ENCODE results near the gene NFYC. TPM values are rescaled to one million over a fixed set of nuclear protein-coding genes. Genes with fewer than 3 reads are reported as not detected.

The NFYC gene
- total RNA-seq, 4 donors from 2014 or later: 31.8 to 63.3 (median 44.0) TPM

DNA sequence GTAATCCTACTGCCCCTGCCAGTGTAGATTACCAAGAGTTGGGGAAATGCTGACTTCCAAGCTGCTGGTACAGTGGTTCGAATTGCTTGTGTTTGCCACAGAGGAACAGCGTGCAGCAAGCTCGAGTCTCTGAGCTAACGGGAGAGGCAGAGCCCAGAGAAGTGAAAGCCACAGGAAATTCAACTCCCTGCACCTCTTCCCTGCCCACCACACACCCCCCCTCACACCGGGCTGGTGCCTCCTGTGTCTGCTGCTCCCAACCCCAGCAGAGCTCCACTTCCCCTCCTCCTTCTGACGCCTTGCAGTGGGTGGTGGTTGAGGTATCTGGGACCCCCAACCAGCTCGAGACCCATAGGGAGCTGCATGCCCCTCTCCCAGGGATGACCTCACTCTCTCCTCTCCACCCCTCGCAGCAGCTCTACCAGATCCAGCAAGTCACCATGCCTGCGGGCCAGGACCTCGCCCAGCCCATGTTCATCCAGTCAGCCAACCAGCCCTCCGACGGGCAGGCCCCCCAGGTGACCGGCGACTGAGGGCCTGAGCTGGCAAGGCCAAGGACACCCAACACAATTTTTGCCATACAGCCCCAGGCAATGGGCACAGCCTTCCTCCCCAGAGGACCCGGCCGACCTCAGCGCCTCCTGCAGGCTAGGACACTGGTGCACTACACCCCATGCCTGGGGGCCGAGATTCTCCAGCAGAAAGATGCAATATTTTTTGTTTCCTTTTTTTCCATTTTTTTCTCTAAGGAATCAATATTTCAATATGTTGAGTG lies 79.0 kb downstream of the NFYC start:
- H3K36me3 ChIP-seq: no peaks in the 10 kb centered on the region
- no peak overlapping the region for H3K27ac ChIP-seq

DNA sequence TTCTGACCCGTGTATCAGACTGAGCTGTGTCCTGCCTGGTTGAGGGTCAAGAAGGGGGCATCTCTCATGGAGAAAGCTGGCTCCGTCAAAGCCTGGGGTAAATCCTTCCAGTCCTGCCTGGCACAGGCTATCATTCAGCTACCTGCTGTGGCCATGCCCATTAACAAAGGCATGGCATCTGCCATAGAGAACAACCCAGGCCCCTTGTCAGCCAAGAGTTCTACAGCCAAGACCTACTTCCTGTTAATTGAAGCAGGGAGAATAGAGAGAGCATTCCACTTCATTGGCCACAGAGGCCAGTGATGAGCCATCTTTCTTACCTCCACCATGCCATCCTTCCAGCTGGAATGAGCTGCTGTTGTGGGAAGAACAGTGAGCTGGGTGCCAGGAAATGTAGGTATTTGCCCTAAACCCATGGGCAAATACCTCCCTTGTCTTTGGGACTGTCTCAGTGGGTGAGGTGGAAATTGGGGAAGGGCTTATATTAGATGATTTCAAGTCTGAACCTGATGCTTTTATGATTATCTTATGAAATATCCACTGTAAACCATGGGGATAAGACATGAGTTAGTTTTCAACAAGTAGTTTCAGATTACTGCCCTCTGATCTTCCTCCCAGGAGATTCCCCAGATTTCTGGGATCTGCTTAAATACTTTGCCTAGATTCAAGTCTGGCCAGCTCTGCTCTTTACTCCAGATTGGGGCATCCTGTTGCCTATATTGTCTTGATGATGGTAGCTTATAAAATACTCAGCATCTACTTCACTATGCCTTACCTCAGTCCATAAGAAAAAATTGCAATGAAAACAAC lies 80.8 kb downstream of the NFYC start:
- Histone ChIP-seq H3K27me3 (no peaks in the 10 kb centered on the region), H3K27ac (no peak overlapping the region), H3K4me1 (no peaks in the 10 kb centered on the region), H3K4me3 (no peak overlapping the region), H3K36me3 (no peaks in the 10 kb centered on the region), H3K9me3 (no peaks in the 10 kb centered on the region)
- no peak for TF ChIP-seq POLR2A (IDR thresholded peaks at IDR 0.05)
- TF ChIP-seq, protein P1, sequence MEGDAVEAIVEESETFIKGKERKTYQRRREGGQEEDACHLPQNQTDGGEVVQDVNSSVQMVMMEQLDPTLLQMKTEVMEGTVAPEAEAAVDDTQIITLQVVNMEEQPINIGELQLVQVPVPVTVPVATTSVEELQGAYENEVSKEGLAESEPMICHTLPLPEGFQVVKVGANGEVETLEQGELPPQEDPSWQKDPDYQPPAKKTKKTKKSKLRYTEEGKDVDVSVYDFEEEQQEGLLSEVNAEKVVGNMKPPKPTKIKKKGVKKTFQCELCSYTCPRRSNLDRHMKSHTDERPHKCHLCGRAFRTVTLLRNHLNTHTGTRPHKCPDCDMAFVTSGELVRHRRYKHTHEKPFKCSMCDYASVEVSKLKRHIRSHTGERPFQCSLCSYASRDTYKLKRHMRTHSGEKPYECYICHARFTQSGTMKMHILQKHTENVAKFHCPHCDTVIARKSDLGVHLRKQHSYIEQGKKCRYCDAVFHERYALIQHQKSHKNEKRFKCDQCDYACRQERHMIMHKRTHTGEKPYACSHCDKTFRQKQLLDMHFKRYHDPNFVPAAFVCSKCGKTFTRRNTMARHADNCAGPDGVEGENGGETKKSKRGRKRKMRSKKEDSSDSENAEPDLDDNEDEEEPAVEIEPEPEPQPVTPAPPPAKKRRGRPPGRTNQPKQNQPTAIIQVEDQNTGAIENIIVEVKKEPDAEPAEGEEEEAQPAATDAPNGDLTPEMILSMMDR (IDR thresholded peaks at IDR 0.05): no peak
- DNase-seq: no peak
- intact Hi-C loops (cut with DNase I; ENCODE audit: low total_unique reads): loop anchor here (10.0 kb wide), 1 partner anchor 72 kb away; no protein-coding TSS in a partner anchor

More for the DNA sequence above, 79.0 kb downstream of the NFYC start:
- TF ChIP-seq, protein P1 (IDR thresholded peaks at IDR 0.05): no peak
- TF ChIP-seq POLR2A (IDR thresholded peaks at IDR 0.05): no peak
- Histone ChIP-seq H3K4me1 (no peaks in the 10 kb centered on the region), H3K9me3 (no peaks in the 10 kb centered on the region), H3K27me3 (no peaks in the 10 kb centered on the region), H3K4me3 (no peak overlapping the region)
- DNase-seq: no peak
- intact Hi-C loops (cut with DNase I; ENCODE audit: low total_unique reads): loop anchor here (10.0 kb wide), 1 partner anchor 74 kb away; no protein-coding TSS in a partner anchor

DNA sequence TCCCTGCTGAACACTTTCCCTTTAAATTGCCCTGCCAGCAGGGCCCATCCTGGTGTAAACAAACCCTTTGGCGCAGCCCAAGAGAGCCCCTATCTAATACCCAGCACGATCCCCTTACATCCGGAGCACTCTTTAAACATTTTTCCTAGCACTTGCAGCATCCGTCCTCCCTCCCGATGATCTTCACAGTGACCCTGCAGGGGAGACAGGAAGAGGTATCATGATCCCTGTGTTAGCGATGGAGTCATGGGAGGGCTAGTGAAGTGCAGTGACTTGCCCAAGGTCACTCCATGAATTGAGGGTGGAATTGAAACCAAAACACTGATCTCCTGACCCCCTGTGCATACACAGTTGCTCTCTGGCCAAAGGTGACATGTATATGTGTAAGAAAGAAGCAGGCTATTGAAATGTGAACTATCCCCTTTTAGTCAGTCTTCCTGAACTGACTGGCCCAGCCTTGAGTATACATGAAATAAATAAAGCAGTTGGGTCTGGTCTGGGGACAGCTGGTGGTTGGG lies 82.3 kb downstream of the NFYC start:
- TF ChIP-seq, protein P1 (IDR thresholded peaks at IDR 0.05): no peak
- TF ChIP-seq POLR2A (IDR thresholded peaks at IDR 0.05): no peak

DNA sequence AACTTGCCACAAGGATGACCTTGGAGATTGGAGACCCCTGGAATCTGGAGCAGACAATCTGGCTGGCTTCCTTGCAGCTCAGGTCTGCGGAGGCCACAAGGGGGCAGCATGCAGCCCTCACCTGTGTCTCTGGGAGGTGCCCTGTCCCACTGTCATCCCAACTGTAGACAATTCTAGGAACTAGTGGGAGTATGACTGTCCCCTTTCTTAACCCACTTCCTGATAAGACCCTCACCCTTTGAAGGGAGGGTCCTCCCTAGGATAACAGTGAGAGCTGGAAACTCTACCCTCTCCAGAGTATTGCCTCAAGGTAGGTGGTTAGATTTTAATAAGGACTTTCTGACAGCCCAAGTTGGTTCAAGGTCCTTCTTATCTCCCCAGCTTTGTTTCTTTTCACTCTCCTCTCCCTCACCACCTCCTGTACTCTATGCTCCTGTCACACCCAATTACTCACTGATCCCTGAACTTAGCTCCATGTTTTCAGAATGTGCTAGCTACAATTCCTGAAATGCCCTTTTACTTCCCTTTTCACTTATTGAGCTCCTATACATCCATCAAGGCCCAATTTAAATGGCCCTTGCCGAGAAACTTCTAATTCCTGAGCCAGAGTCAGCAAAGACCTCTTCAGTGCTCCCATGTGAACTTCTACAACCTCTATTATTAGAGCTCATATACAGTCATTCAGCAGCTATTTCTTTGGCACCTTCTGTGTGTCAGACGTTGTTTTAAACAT lies 82.9 kb downstream of the NFYC start:
- no peaks in the 10 kb centered on the region for H3K9me3 ChIP-seq
- H3K4me1 ChIP-seq: no peaks in the 10 kb centered on the region
- H3K36me3 ChIP-seq: no peaks in the 10 kb centered on the region
- no peak for TF ChIP-seq POLR2A (IDR thresholded peaks at IDR 0.05)
- TF ChIP-seq, protein P1 (IDR thresholded peaks at IDR 0.05): peak; percentile 66 to 79 (median 76)
- intact Hi-C loops (cut with DNase I; ENCODE audit: low total_unique reads): loop anchor here (10.0 kb wide), 1 partner anchor 70 kb away; no protein-coding TSS in a partner anchor
- no peak overlapping the region for H3K4me3 ChIP-seq
- peak; percentile 46 to 64 for DNase-seq
- no peaks in the 10 kb centered on the region for H3K27me3 ChIP-seq
- H3K27ac ChIP-seq: no peak overlapping the region

More for the DNA sequence above, 82.3 kb downstream of the NFYC start:
- no peak for DNase-seq
- intact Hi-C loops (cut with DNase I; ENCODE audit: low total_unique reads): loop anchor here (10.0 kb wide), 1 partner anchor 71 kb away; no protein-coding TSS in a partner anchor
- Histone ChIP-seq H3K9me3 (no peaks in the 10 kb centered on the region), H3K27ac (no peak overlapping the region), H3K27me3 (no peaks in the 10 kb centered on the region), H3K36me3 (no peaks in the 10 kb centered on the region), H3K4me3 (no peak overlapping the region), H3K4me1 (no peaks in the 10 kb centered on the region)

Data from uterus (tissue), 4 donors.